NCI-H774 (cell line): ENCODE data around the gene RHBDL3.
A peak's percentile ranks its signal among the peaks of the same experiment; 100 is the strongest.
"Not testable (repeated sequence)": the region's sequence is repeated elsewhere in the genome, so short reads cannot be mapped to it uniquely, and the experiment has no call there.

Experiments
- DNase-seq: peaks from one replicate; lab custom pipeline; 2025; lab: John Stamatoyannopoulos, UW

The RHBDL3 gene

GRCh38 chr17:32323811-32324491 lies 58.3 kb downstream of the RHBDL3 start:
- DNase-seq, result peak; percentile 26

GRCh38 chr17:32327911-32328310 lies 62.3 kb downstream of the RHBDL3 start:
- no peak for DNase-seq

GRCh38 chr17:32330147-32330546 lies 64.5 kb downstream of the RHBDL3 start:
- DNase-seq, result no peak

GRCh38 chr17:32331243-32332040 lies 65.8 kb downstream of the RHBDL3 start:
- no peak for DNase-seq

GRCh38 chr17:32333187-32333586 lies 67.6 kb downstream of the RHBDL3 start:
- DNase-seq, result no peak

GRCh38 chr17:32335046-32335445 lies 69.4 kb downstream of the RHBDL3 start:
- no peak for DNase-seq

GRCh38 chr17:32335687-32336086 lies 70.1 kb downstream of the RHBDL3 start:
- no peak for DNase-seq

GRCh38 chr17:32341141-32341856 lies 75.7 kb downstream of the RHBDL3 start:
- DNase-seq, result no peak

GRCh38 chr17:32341857-32342602 lies 76.4 kb downstream of the RHBDL3 start, which contains the start of gene C17orf75:
Gene C17orf75 (minus strand): TSS chr17:32342173. CDS start chr17:32342139, 34 bp downstream.
- peak; percentile 80 for DNase-seq

GRCh38 chr17:32342603-32343325 lies 77.1 kb downstream of the RHBDL3 start:
- DNase-seq, result no peak

GRCh38 chr17:32345951-32346600 lies 80.4 kb downstream of the RHBDL3 start:
- DNase-seq, result no peak

- DNase-seq, result no peak
Observed at GRCh38 chr17:32348483-32348800, 82.8 kb downstream of the RHBDL3 start.

GRCh38 chr17:32349503-32349853 lies 83.8 kb downstream of the RHBDL3 start:
- DNase-seq, result no peak

- peak; percentile 97 for DNase-seq
Observed at GRCh38 chr17:32349854-32350665, 84.4 kb downstream of the RHBDL3 start, which contains the start of gene ZNF207. Gene ZNF207 (plus strand): TSS chr17:32350157. CDS start chr17:32350286, 129 bp downstream.

GRCh38 chr17:32350666-32351418 lies 85.2 kb downstream of the RHBDL3 start:
- DNase-seq, result peak; percentile 54

GRCh38 chr17:32352734-32353133 lies 87.1 kb downstream of the RHBDL3 start:
- not testable (repeated sequence) for DNase-seq

GRCh38 chr17:32355649-32356377 lies 90.2 kb downstream of the RHBDL3 start:
- no peak for DNase-seq

- DNase-seq, result no peak
Observed at GRCh38 chr17:32356378-32356743, 90.7 kb downstream of the RHBDL3 start.

GRCh38 chr17:32356750-32357149 lies 91.1 kb downstream of the RHBDL3 start:
- DNase-seq, result no peak
